HepG2 (cell line): Measurements from ENCODE around the gene RILP. TPM values are rescaled to one million over a fixed set of nuclear protein-coding genes. Genes with fewer than 3 reads are reported as not detected.

Experiments
- CERS6 ChIP-seq: sonication (generic); formaldehyde crosslinking; IDR thresholded peaks from 2 replicates; pipeline ENCODE4 v1.5.0; 2020; ENCODE audit warnings: missing genetic modification reagents
- CREB1 ChIP-seq, 2 experiments: fragments of 450-650 bp in 1 of 2; IDR thresholded peaks; 2 replicates each; pipeline ENCODE4 v1.6.1; 2016 to 2017; ENCODE audit warnings: control low read depth in 1 of 2, mild to moderate bottlenecking in 1 of 2, missing compliant biosample characterization in 1 of 2, missing genetic modification characterization in 1 of 2
- FLYWCH1 ChIP-seq: sonication (generic); formaldehyde crosslinking; IDR thresholded peaks from 2 replicates; pipeline ENCODE4 v1.8.1; 2023; ENCODE audit warnings: mild to moderate bottlenecking, missing genetic modification reagents
- HMGXB4 ChIP-seq, 2 experiments: sonication (generic) in 1 of 2; formaldehyde crosslinking in 1 of 2; IDR thresholded peaks; 2 replicates each; pipeline versions ENCODE4 v1.4.0 to v1.6.1; 2018 to 2020; ENCODE audit warnings: missing genetic modification reagents in 2 of 2, borderline replicate concordance in 1 of 2, low read depth in 1 of 2, mild to moderate bottlenecking in 1 of 2, missing biosample characterization in 1 of 2
- KLF12 ChIP-seq: sonication (generic); formaldehyde crosslinking; IDR thresholded peaks from 2 replicates; pipeline ENCODE4 v1.4.0; 2020; ENCODE audit warnings: missing genetic modification reagents, borderline replicate concordance
- MIXL1 ChIP-seq: IDR thresholded peaks from 2 replicates; pipeline ENCODE4 v1.6.1; 2016
- NR1H2 ChIP-seq: sonication (generic); formaldehyde crosslinking; IDR thresholded peaks from 2 replicates; pipeline ENCODE4 v1.8.1; 2022; ENCODE audit warnings: low read depth, missing genetic modification reagents, borderline replicate concordance
- RXRA ChIP-seq: sonication (generic); formaldehyde crosslinking; IDR thresholded peaks from 2 replicates; pipeline ENCODE4 v1.5.1; 2020; ENCODE audit warnings: missing genetic modification reagents
- TCF7 ChIP-seq: sonication (generic); IDR thresholded peaks from 2 replicates; pipeline ENCODE4 v1.6.1; 2016; ENCODE audit warnings: antibody characterized with exemption, low read depth
- TIGD3 ChIP-seq: sonication (generic); formaldehyde crosslinking; IDR thresholded peaks from 2 replicates; pipeline ENCODE4 v1.5.1; 2020; ENCODE audit warnings: mild to moderate bottlenecking, missing genetic modification reagents, borderline replicate concordance
- ZNF230 ChIP-seq: sonication (generic); formaldehyde crosslinking; IDR thresholded peaks from 2 replicates; pipeline ENCODE4 v1.4.0; 2020; ENCODE audit warnings: mild to moderate bottlenecking, missing genetic modification reagents
- ZNF614 ChIP-seq: IDR thresholded peaks from 2 replicates; pipeline ENCODE4 v1.6.1; 2018; ENCODE audit warnings: missing biosample characterization, missing genetic modification reagents, inconsistent platforms, borderline replicate concordance
- ZNF616 ChIP-seq: sonication (generic); formaldehyde crosslinking; IDR thresholded peaks from 2 replicates; pipeline ENCODE4 v1.5.0; 2020; ENCODE audit warnings: low read depth, mild to moderate bottlenecking, missing genetic modification reagents
- ZNF644 ChIP-seq: IDR thresholded peaks from 2 replicates; pipeline ENCODE4 v1.6.1; 2016; ENCODE audit warnings: low read depth
- ZNF724P ChIP-seq: sonication (generic); formaldehyde crosslinking; IDR thresholded peaks from 2 replicates; pipeline ENCODE4 v1.8.0; 2022; ENCODE audit warnings: missing genetic modification reagents, borderline replicate concordance
- polyA plus RNA-seq, 8 experiments: library from polyadenylated mRNA; depleted of rRNA in 3 of 8; stranded (reverse) in 7 of 8; unstranded in 1 of 8; fragments of >200 nt; fragmentation: Illumina TruSeq in 4 of 8; extraction: Trizol in 4 of 8; gene quantifications; 2 replicates each; pipeline versions ENCODE4 v1.2.1 to v1.2.3, GENCODE V29; 2011 to 2016; ENCODE audit warnings: low read depth in 4 of 8, missing spikeins in 1 of 8, mixed read lengths in 1 of 8; ENCODE audit not compliant: insufficient read depth in 1 of 8
- total RNA-seq, 5 experiments: library from RNA; depleted of rRNA; stranded (reverse); fragments of >200 nt; fragmentation: Illumina TruSeq; extraction: Trizol; gene quantifications; 2 replicates each; pipeline ENCODE4 v1.2.3, GENCODE V29; 2016; ENCODE audit warnings: low read depth in 1 of 5
- TF ChIP-seq, protein P1 (sequence below): sonication (generic); formaldehyde crosslinking; IDR thresholded peaks from 2 replicates; pipeline ENCODE4 v1.9.0; 2021; ENCODE audit warnings: missing genetic modification reagents, borderline replicate concordance
- TF ChIP-seq, protein P2 (sequence below): IDR thresholded peaks from 2 replicates; pipeline ENCODE4 v1.6.1; 2016
- TF ChIP-seq, protein P3 (sequence below): sonication (generic); formaldehyde crosslinking; IDR thresholded peaks from 2 replicates; pipeline ENCODE4 v1.5.0; 2020; ENCODE audit warnings: missing genetic modification reagents, mild to moderate bottlenecking, borderline replicate concordance

RILP gene
- total and polyA plus RNA-seq, 2 of the 13 experiments (the other 11 are each of a cell fraction or from before 2014, with no cell fraction given): 6.6 to 8.1 TPM

DNA sequence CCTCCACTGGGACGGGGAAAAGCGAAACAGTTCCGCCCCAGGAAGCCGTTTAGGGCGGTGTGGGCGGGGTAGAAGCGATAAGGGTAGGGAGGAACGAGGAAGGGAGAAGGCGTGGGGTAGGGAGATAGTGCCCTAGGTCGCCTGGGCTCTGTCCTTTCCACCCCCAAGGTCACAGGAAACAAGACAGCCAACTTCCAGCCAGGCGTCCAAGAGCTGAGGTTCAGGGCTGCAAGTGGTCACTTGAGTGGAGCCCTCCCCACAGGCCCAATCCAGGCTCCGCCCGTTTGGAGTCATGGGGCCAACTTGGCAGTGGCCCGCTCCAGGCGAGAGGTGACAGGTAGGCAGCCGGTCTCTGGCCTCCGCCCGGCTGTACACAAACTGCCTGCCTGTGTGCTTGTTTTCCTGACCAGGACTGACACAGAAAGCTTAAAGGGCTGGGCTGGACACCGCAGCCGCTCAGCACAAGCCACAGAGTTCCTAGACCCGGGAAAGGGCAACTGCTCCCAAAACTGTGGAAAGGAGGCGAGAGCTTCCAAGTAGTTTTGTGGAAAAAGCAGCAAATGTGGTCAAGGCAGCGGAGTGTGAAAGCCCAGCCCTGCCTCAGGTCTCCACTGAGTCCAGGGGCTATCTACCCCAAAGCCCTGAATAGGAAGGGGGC, at the start of gene RILP (continued):
- TF ChIP-seq, protein P1, sequence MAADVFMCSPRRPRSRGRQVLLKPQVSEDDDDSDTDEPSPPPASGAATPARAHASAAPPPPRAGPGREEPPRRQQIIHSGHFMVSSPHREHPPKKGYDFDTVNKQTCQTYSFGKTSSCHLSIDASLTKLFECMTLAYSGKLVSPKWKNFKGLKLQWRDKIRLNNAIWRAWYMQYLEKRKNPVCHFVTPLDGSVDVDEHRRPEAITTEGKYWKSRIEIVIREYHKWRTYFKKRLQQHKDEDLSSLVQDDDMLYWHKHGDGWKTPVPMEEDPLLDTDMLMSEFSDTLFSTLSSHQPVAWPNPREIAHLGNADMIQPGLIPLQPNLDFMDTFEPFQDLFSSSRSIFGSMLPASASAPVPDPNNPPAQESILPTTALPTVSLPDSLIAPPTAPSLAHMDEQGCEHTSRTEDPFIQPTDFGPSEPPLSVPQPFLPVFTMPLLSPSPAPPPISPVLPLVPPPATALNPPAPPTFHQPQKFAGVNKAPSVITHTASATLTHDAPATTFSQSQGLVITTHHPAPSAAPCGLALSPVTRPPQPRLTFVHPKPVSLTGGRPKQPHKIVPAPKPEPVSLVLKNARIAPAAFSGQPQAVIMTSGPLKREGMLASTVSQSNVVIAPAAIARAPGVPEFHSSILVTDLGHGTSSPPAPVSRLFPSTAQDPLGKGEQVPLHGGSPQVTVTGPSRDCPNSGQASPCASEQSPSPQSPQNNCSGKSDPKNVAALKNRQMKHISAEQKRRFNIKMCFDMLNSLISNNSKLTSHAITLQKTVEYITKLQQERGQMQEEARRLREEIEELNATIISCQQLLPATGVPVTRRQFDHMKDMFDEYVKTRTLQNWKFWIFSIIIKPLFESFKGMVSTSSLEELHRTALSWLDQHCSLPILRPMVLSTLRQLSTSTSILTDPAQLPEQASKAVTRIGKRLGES: no peak
- no peak for TF ChIP-seq MIXL1 (CRISPR knock-in tag)
- peak; percentile 26 to 56; a peak in 1 of 4 replicates for TF ChIP-seq HMGXB4 (CRISPR knock-in tag; IDR thresholded peaks at IDR 0.05; ENCODE audit: borderline replicate concordance in 1 of 2, low read depth in 1 of 2)
- TF ChIP-seq TIGD3 (CRISPR knock-in tag): no peak
- TF ChIP-seq, protein P2, sequence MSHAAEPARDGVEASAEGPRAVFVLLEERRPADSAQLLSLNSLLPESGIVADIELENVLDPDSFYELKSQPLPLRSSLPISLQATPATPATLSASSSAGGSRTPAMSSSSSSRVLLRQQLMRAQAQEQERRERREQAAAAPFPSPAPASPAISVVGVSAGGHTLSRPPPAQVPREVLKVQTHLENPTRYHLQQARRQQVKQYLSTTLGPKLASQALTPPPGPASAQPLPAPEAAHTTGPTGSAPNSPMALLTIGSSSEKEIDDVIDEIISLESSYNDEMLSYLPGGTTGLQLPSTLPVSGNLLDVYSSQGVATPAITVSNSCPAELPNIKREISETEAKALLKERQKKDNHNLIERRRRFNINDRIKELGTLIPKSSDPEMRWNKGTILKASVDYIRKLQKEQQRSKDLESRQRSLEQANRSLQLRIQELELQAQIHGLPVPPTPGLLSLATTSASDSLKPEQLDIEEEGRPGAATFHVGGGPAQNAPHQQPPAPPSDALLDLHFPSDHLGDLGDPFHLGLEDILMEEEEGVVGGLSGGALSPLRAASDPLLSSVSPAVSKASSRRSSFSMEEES: peak; percentile 92
- TF ChIP-seq ZNF724P (CRISPR knock-in tag): no peak
- 0 out of 2 replicates have a peak, but pooled peaks have one; percentile 13 for TF ChIP-seq NR1H2 (CRISPR knock-in tag)
- peak; percentile 61; the same call in 1 of the 2 replicates for TF ChIP-seq RXRA (CRISPR knock-in tag)
- TF ChIP-seq ZNF614: no peak; the same call in 1 of the 2 replicates
- TF ChIP-seq CREB1 (IDR thresholded peaks at IDR 0.05): no peak
- no peak for TF ChIP-seq CREB1 (CRISPR knock-in tag; IDR thresholded peaks at IDR 0.05)
- TF ChIP-seq TCF7: no peak
- no peak for TF ChIP-seq KLF12
- no peak; the same call in 1 of the 2 replicates for TF ChIP-seq ZNF230 (CRISPR knock-in tag)
- no peak for TF ChIP-seq ZNF616
- TF ChIP-seq FLYWCH1 (CRISPR knock-in tag): no peak
- TF ChIP-seq CERS6 (CRISPR knock-in tag): no peak
- TF ChIP-seq ZNF644 (CRISPR knock-in tag): peak; percentile 72; the same call in 1 of the 2 replicates
- TF ChIP-seq, protein P3, sequence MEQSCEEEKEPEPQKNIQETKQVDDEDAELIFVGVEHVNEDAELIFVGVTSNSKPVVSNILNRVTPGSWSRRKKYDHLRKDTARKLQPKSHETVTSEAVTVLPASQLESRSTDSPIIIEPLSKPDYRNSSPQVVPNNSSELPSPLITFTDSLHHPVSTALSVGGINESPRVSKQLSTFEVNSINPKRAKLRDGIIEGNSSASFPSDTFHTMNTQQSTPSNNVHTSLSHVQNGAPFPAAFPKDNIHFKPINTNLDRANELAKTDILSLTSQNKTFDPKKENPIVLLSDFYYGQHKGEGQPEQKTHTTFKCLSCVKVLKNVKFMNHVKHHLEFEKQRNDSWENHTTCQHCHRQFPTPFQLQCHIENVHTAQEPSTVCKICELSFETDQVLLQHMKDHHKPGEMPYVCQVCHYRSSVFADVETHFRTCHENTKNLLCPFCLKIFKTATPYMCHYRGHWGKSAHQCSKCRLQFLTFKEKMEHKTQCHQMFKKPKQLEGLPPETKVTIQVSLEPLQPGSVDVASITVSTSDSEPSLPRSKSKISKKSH (CRISPR knock-in tag): no peak
